NCI-H510A treated with DMSO at 0.1 percent for 48 hours (cell line): Measurements from ENCODE around the gene FIGNL2.

Experiments used
- DNase-seq: peaks from one replicate; lab custom pipeline; 2025; lab: John Stamatoyannopoulos, UW

FIGNL2 gene

DNA sequence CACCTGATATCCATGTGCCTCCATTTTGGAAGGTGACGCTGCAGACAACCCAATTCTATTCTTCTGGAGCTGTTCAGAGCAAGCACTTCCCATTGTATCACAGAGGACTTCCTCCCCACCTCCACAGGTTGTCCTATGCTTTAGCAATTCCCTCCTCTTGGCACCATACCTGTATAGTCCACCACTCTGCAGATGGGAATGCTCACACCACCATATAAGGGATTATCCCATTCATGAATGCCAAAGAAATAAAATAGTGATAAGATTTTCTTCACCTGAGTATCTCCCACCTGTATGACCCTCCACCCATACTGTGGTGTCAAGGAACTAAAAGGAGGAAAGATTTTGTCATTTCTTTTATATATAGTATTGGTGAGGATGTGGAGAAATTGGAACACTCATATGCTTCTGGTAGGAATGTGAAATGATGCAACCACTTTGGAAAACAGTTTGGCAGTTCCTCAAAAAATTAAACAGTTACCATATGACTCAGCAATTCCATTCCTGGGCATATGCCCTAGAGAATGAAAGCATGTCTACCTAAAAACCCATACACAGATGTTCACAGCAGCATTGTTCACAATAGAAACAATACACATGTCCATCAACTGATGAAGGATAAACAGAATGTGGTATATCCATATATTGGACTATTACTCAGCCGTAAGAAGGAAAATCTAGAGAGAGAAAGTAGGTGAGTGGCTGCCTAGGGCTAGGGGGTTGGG is 75.2 kb downstream of the FIGNL2 start:
- DNase-seq: no peak

DNA sequence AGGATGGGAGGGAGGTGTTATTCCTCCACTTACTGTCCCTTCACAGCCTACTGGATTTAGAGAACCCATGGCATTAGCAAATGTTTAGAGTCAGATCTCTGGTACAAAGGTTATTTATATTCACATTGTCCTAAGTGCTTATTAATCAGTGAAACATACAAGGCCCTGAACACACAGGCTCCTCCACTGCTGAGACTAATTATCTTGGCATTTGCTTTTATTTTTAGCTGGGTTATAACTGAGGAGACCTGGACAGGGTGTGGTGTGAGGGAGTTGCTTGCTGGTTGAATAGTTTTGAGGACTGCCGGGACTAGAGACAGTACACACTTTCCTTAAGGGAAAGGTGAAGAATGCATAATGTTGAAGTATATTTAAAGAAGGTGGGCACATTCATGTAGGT is 77.5 kb downstream of the FIGNL2 start:
- no peak for DNase-seq
